Natural killer cell (primary cell): Measurements from ENCODE around the gene ACBD4. TPM values are rescaled to one million over a fixed set of nuclear protein-coding genes. Genes with fewer than 3 reads are reported as not detected.

ENCODE experiments used
- ATAC-seq, 3 donors: fragments of 150-1000 bp in 2 of 3; fragments of 200-7000 bp in 1 of 3; cut with Tn5 transposase; 1 replicate in 1 of 3; 2 replicates in 2 of 3; pipeline ENCODE4 v1.10.0; 2021; ENCODE audit warnings: mild to moderate bottlenecking in 2 of 3, moderate library complexity in 2 of 3
- DNase-seq, 2 donors: peaks; one replicate each; pipeline versions ENCODE4 v3.0.0 to v3.0.0-alpha.2; 2013 to 2021; ENCODE audit warnings: mixed read lengths in 1 of 2
- H3K27ac ChIP-seq: one replicate; pipeline ENCODE4 v1.5.1; 2013; ENCODE audit warnings: mild to moderate bottlenecking, low read length
- H3K27me3 ChIP-seq: one replicate; pipeline ENCODE4 v1.6.1; 2013; ENCODE audit warnings: low read length; ENCODE audit not compliant: control insufficient read depth, insufficient read depth
- H3K36me3 ChIP-seq: one replicate; pipeline ENCODE4 v1.6.1; 2013; ENCODE audit warnings: low read length; ENCODE audit not compliant: control insufficient read depth, insufficient read depth
- H3K4me1 ChIP-seq: one replicate; pipeline ENCODE4 v1.6.1; 2013; ENCODE audit warnings: low read length; ENCODE audit not compliant: control insufficient read depth, insufficient read depth
- H3K4me3 ChIP-seq: one replicate; pipeline ENCODE4 v1.5.1; 2013; ENCODE audit warnings: low read length
- H3K9me3 ChIP-seq: one replicate; pipeline ENCODE4 v1.6.1; 2013; ENCODE audit warnings: low read length; ENCODE audit not compliant: control insufficient read depth, insufficient read depth
- H3K27ac Mint-ChIP-seq, 2 donors: one replicate each; pipeline ENCODE4 v1.8.0; 2022; ENCODE audit warnings: mild to moderate bottlenecking in 2 of 2, mixed read lengths in 2 of 2, moderate library complexity in 1 of 2
- H3K27me3 Mint-ChIP-seq, 2 donors: one replicate each; pipeline ENCODE4 v1.8.0; 2022; ENCODE audit warnings: low read depth in 2 of 2, mixed read lengths in 2 of 2
- H3K36me3 Mint-ChIP-seq: one replicate; pipeline ENCODE4 v1.8.0; 2022; ENCODE audit warnings: mixed read lengths
- H3K4me1 Mint-ChIP-seq, 2 donors: one replicate each; pipeline ENCODE4 v1.8.0; 2022; ENCODE audit warnings: mixed read lengths in 2 of 2
- H3K4me3 Mint-ChIP-seq: one replicate; pipeline ENCODE4 v1.8.0; 2022; ENCODE audit warnings: mild to moderate bottlenecking, moderate library complexity, mixed read lengths
- H3K9me3 Mint-ChIP-seq, 2 donors: one replicate each; pipeline ENCODE4 v1.8.0; 2022; ENCODE audit warnings: mixed read lengths in 2 of 2
- CTCF ChIP-seq: fragments of 200-600 bp; IDR thresholded peaks from one replicate; pipeline ENCODE4 v1.8.0; 2022; ENCODE audit warnings: antibody characterized with exemption
- WGBS: methylation state at CpG from one replicate; pipeline ENCODE4 v1.1.7; 2013; ENCODE audit warnings: missing lambda C conversion rate; ENCODE audit not compliant: insufficient coverage; 5-methylcytosine and 5-hydroxymethylcytosine counted together
- intact Hi-C: fragments of 100-400 bp; cut with micrococcal nuclease; formaldehyde crosslinking; loops from one replicate; pipeline ENCODE4 v1.14.2; 2022
- total RNA-seq, 4 donors: library from RNA; stranded (reverse); fragments of 120-200 nt in 1 of 4; gene quantifications; one replicate each; pipeline versions ENCODE4 v1.2.3 to v1.2.4, GENCODE V29; 2013 to 2022

ACBD4 gene
- total RNA-seq, 3 donors from 2014 or later (not counting 1 experiment from before 2014, with no cell fraction given) = 12.0 to 15.9 (median 14.2) TPM

- H3K4me3 ChIP-seq = peak overlapping the region; percentile 69
- under 1% methylated on average over 32 of the region's 32 CpGs for WGBS
- Mint-ChIP-seq H3K9me3 (no peaks in the 10 kb centered on the region), H3K27ac (peak overlapping the region; percentile 98 to 100), H3K27me3 (no peaks in the 10 kb centered on the region), H3K4me1 (peaks cover 51 to 57% of the 10 kb centered on the region in 2 donors), H3K36me3 (peaks cover 6% of the 10 kb centered on the region), H3K4me3 (peak overlapping the region; percentile 100)
- H3K4me1 ChIP-seq = peaks cover 45% of the 10 kb centered on the region
- peak; percentile 75 to 85 for DNase-seq
- H3K36me3 ChIP-seq = no peaks in the 10 kb centered on the region
- H3K9me3 ChIP-seq = no peaks in the 10 kb centered on the region
- intact Hi-C loops = loop anchor here (2.0 to 10.0 kb wide), 3 partner anchors 14 to 1046 kb away; partner anchors contain the start of genes ACBD4, KANSL1 and MAP3K14
- TF ChIP-seq CTCF = peak; percentile 86
- H3K27ac ChIP-seq = peak overlapping the region; percentile 67
- H3K27me3 ChIP-seq = no peaks in the 10 kb centered on the region
- ATAC-seq = peak; percentile 32 to 40 (median 38)
Observed at GRCh38 chr17:45149037-45149668, 13.7 kb downstream of the ACBD4 start.

- Mint-ChIP-seq H3K4me3 (peak overlapping the region; percentile 100), H3K9me3 (no peaks in the 10 kb centered on the region), H3K27me3 (no peaks in the 10 kb centered on the region), H3K36me3 (peaks cover 6% of the 10 kb centered on the region), H3K27ac (peak overlapping the region; percentile 98 to 100), H3K4me1 (peaks cover 51 to 54% of the 10 kb centered on the region in 2 donors)
- Histone ChIP-seq H3K27me3 (no peaks in the 10 kb centered on the region), H3K4me1 (peaks cover 38% of the 10 kb centered on the region), H3K4me3 (peak overlapping the region; percentile 69), H3K27ac (peak overlapping the region; percentile 67), H3K36me3 (no peaks in the 10 kb centered on the region), H3K9me3 (no peaks in the 10 kb centered on the region)
- DNase-seq = peak in 1 of 2 donors; percentile 68
- ATAC-seq = no peak
- intact Hi-C loops = loop anchor here (2.0 to 10.0 kb wide), 3 partner anchors 15 to 1045 kb away; partner anchors contain the start of genes ACBD4, KANSL1 and MAP3K14
- under 1% methylated on average over 53 of the region's 56 CpGs for WGBS
- no peak for TF ChIP-seq CTCF
Observed at GRCh38 chr17:45149669-45150664, 14.5 kb downstream of the ACBD4 start.

GRCh38 chr17:45150911-45151809 is 15.7 kb downstream of the ACBD4 start:
- intact Hi-C loops = no loop called here
- peak overlapping the region; percentile 58 for H3K27ac ChIP-seq
- TF ChIP-seq CTCF = no peak
- peak overlapping the region; percentile 61 for H3K4me3 Mint-ChIP-seq
- no peaks in the 10 kb centered on the region for H3K27me3 ChIP-seq
- WGBS = 58% methylated on average over 7 of the region's 8 CpGs
- H3K9me3 Mint-ChIP-seq = no peaks in the 10 kb centered on the region
- no peaks in the 10 kb centered on the region for H3K36me3 ChIP-seq
- peaks cover 51 to 52% of the 10 kb centered on the region in 2 donors for H3K4me1 Mint-ChIP-seq
- H3K9me3 ChIP-seq = no peaks in the 10 kb centered on the region
- DNase-seq (peak in 1 of 2 donors; percentile 34), ATAC-seq (no peak)
- H3K27me3 Mint-ChIP-seq = no peaks in the 10 kb centered on the region
- H3K27ac Mint-ChIP-seq = peak overlapping the region; percentile 80 to 98
- H3K4me3 ChIP-seq = no peak overlapping the region
- peaks cover 31% of the 10 kb centered on the region for H3K4me1 ChIP-seq
- peaks cover 6% of the 10 kb centered on the region for H3K36me3 Mint-ChIP-seq
